Fibroblast of lung (primary cell): ENCODE results near the gene TMEM266. TPM values are rescaled to one million over a fixed set of nuclear protein-coding genes. Genes with fewer than 3 reads are reported as not detected.

Experiments
- DNase-seq, 2 donors: peaks; one replicate each; pipeline versions ENCODE4 v3.0.0 to v3.0.0-alpha.2; 2010; ENCODE audit warnings: low read depth in 2 of 2
- H2AFZ ChIP-seq: 2 replicates; pipeline ENCODE4 v1.5.1; 2012; ENCODE audit warnings: low read length, control low read depth, inconsistent platforms
- H3K27ac ChIP-seq: 2 replicates; pipeline ENCODE4 v1.5.1; 2011; ENCODE audit warnings: low read length, control low read depth; ENCODE audit not compliant: insufficient read depth
- H3K27me3 ChIP-seq: 2 replicates; pipeline ENCODE4 v1.5.1; 2011; ENCODE audit warnings: mild to moderate bottlenecking, low read length; ENCODE audit not compliant: control insufficient read depth, insufficient read depth
- H3K36me3 ChIP-seq: 2 replicates; pipeline ENCODE4 v1.5.1; 2011; ENCODE audit warnings: low read length; ENCODE audit not compliant: control insufficient read depth, insufficient read depth
- H3K4me1 ChIP-seq: 2 replicates; pipeline ENCODE4 v1.5.1; 2011; ENCODE audit warnings: low read length; ENCODE audit not compliant: control insufficient read depth, insufficient read depth; ENCODE audit errors: extremely low read depth
- H3K4me2 ChIP-seq: 2 replicates; pipeline ENCODE4 v1.5.1; 2011; ENCODE audit warnings: low read length, control low read depth; ENCODE audit not compliant: insufficient read depth; ENCODE audit errors: extremely low read depth
- H3K4me3 ChIP-seq, 4 experiments: fragments of 200-600 bp in 1 of 4; sonication (generic) in 1 of 4; replicated peaks in 1 of 4; 2 replicates each; pipeline ENCODE4 v1.5.1; 2011 to 2016; ENCODE audit warnings: low read length in 4 of 4, low read depth in 3 of 4, mild to moderate bottlenecking in 3 of 4, control low read depth in 2 of 4, inconsistent platforms in 1 of 4, mixed read lengths in 1 of 4; ENCODE audit not compliant: insufficient read depth in 1 of 4; ENCODE audit errors: control extremely low read depth in 1 of 4
- H3K79me2 ChIP-seq: 2 replicates; pipeline ENCODE4 v1.5.1; 2012; ENCODE audit warnings: mild to moderate bottlenecking, low read length, inconsistent platforms; ENCODE audit not compliant: control insufficient read depth, insufficient read depth
- H3K9ac ChIP-seq: 2 replicates; pipeline ENCODE4 v1.5.1; 2011; ENCODE audit warnings: mild to moderate bottlenecking, low read length, control low read depth; ENCODE audit not compliant: insufficient read depth
- H3K9me3 ChIP-seq: 2 replicates; pipeline ENCODE4 v1.5.1; 2012; ENCODE audit warnings: low read depth, low read length; ENCODE audit not compliant: control insufficient read depth, insufficient read depth
- H4K20me1 ChIP-seq: 2 replicates; pipeline ENCODE4 v1.5.1; 2011; ENCODE audit warnings: low read length; ENCODE audit not compliant: control insufficient read depth, insufficient read depth; ENCODE audit errors: extremely low read depth
- EZH2 ChIP-seq: IDR thresholded peaks from 2 replicates; pipeline ENCODE4 v1.5.1; 2012; ENCODE audit warnings: low read length, control low read depth, mild to moderate bottlenecking; ENCODE audit errors: missing control alignments
- polyA plus RNA-seq, 2 donors: library from polyadenylated mRNA; depleted of rRNA in 1 of 2; stranded (reverse) in 1 of 2; unstranded in 1 of 2; fragments of >200 nt; gene quantifications; 2 replicates each; pipeline ENCODE4 v1.2.1, GENCODE V29; 2011 to 2012; ENCODE audit warnings: missing spikeins in 1 of 2
- total RNA-seq: library from RNA; depleted of rRNA; stranded (reverse); fragments of >200 nt; gene quantifications from 2 replicates; pipeline ENCODE4 v1.2.1, GENCODE V29; 2014
- TF ChIP-seq, protein P1 (sequence below), 2 donors: IDR thresholded peaks in 1 of 2; conservative IDR thresholded peaks in 1 of 2; 1 replicate in 1 of 2; 2 replicates in 1 of 2; pipeline ENCODE4 v1.5.1; 2011 to 2012; ENCODE audit warnings: low read length in 2 of 2, control low read depth in 1 of 2, inconsistent platforms in 1 of 2, low read depth in 1 of 2, mild to moderate bottlenecking in 1 of 2

Gene TMEM266
- total and polyA plus RNA-seq, 2 donors (not counting 1 experiment from before 2014, with no cell fraction given): 0.09 to 0.33 TPM

DNA sequence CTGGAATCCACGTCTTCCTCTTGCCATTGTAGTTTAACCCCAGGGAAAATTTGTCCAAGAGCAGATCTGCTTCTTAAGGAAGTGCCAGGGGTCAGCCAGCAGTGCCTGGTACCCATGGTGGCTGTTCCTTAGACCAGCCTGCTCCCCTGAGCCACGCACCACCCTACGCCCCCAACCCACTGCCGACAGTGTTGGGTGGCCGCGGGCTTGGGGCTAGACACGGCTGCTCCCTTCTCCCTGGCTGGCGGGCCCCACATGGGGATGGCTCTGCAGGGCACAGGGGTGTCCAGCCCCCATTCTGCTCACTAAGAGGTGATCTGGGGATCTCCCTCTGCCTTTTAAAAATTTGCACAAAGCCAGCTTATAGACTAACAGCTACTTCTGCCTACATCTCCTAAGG lies 104.8 kb downstream of the TMEM266 start:
- no peak overlapping the region for H3K9ac ChIP-seq
- H3K36me3 ChIP-seq: no peaks in the 10 kb centered on the region
- H3K4me1 ChIP-seq: peaks cover 5% of the 10 kb centered on the region
- no peaks in the 10 kb centered on the region for H3K79me2 ChIP-seq
- TF ChIP-seq EZH2: no peak
- TF ChIP-seq, protein P1, sequence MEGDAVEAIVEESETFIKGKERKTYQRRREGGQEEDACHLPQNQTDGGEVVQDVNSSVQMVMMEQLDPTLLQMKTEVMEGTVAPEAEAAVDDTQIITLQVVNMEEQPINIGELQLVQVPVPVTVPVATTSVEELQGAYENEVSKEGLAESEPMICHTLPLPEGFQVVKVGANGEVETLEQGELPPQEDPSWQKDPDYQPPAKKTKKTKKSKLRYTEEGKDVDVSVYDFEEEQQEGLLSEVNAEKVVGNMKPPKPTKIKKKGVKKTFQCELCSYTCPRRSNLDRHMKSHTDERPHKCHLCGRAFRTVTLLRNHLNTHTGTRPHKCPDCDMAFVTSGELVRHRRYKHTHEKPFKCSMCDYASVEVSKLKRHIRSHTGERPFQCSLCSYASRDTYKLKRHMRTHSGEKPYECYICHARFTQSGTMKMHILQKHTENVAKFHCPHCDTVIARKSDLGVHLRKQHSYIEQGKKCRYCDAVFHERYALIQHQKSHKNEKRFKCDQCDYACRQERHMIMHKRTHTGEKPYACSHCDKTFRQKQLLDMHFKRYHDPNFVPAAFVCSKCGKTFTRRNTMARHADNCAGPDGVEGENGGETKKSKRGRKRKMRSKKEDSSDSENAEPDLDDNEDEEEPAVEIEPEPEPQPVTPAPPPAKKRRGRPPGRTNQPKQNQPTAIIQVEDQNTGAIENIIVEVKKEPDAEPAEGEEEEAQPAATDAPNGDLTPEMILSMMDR (conservative IDR thresholded peaks at IDR 0.05 in 1 of 2, IDR thresholded peaks at IDR 0.05 in 1 of 2; ENCODE audit: low read depth in 1 of 2, low read length in 2 of 2): no peak
- H2AFZ ChIP-seq: no peak overlapping the region
- H4K20me1 ChIP-seq: no peaks in the 10 kb centered on the region
- H3K9me3 ChIP-seq: no peaks in the 10 kb centered on the region
- peaks cover 2% of the 10 kb centered on the region for H3K27me3 ChIP-seq
- H3K4me3 ChIP-seq: no peak overlapping the region
- no peak overlapping the region for H3K4me2 ChIP-seq
- H3K27ac ChIP-seq: no peak overlapping the region
- DNase-seq: no peak

- H3K4me1 ChIP-seq: peaks cover 10% of the 10 kb centered on the region
Observed at GRCh38 chr15:76165951-76166350, 106.2 kb downstream of the TMEM266 start.

DNA sequence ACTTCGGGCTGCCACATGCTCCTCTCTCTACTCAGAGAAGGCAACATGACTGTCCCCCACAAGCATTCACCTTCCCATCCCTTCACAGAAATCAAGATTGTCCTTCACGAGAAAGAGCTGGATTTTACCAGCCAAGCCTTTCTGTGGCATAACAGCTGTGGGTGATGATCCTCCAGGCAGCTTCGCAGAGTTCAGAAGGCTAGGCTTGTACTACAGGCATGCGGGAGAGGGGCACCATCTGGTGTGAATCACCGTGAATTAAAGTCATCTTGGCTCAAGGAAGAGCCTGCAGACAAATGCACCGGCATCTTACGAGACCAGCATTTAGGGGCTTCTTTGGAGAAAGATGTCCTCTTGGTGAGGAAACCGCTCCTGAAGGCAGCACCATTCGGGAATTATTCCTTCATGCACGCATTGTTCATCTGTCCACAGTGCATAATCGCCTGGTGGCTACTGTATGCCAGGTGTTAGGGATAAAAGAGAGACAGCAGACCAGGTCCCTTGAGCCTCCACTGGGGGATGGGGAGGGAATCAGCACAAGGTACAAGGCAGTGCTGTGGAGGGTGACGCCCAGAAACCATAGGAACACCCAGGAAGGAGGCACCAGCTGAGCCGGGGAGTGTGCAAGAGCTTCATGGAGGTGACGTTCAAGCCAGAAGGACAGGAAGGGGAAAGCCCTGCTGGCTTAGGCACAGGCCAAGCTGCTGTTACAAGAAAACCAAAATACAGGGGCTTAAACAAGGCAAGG lies 108.6 kb downstream of the TMEM266 start:
- DNase-seq: no peak

More at GRCh38 chr15:76165951-76166350, 106.2 kb downstream of the TMEM266 start:
- Histone ChIP-seq H3K4me2 (no peak overlapping the region), H3K9ac (no peak overlapping the region), H3K27ac (no peak overlapping the region), H3K36me3 (no peaks in the 10 kb centered on the region), H3K27me3 (no peaks in the 10 kb centered on the region), H3K9me3 (no peaks in the 10 kb centered on the region), H2AFZ (no peak overlapping the region), H4K20me1 (no peaks in the 10 kb centered on the region), H3K79me2 (no peaks in the 10 kb centered on the region), H3K4me3 (no peak overlapping the region)
- no peak for DNase-seq
- no peak for TF ChIP-seq EZH2
- TF ChIP-seq, protein P1 (conservative IDR thresholded peaks at IDR 0.05 in 1 of 2, IDR thresholded peaks at IDR 0.05 in 1 of 2; ENCODE audit: low read depth in 1 of 2, low read length in 2 of 2): no peak

More for the DNA sequence above, 108.6 kb downstream of the TMEM266 start:
- Histone ChIP-seq H3K27me3 (no peaks in the 10 kb centered on the region), H3K9me3 (no peaks in the 10 kb centered on the region), H2AFZ (no peak overlapping the region), H3K27ac (no peak overlapping the region), H3K79me2 (no peaks in the 10 kb centered on the region), H3K4me3 (no peak overlapping the region), H4K20me1 (no peaks in the 10 kb centered on the region), H3K4me2 (no peak overlapping the region), H3K4me1 (peaks cover 5% of the 10 kb centered on the region), H3K36me3 (no peaks in the 10 kb centered on the region), H3K9ac (no peak overlapping the region)
- no peak for TF ChIP-seq EZH2
- TF ChIP-seq, protein P1 (conservative IDR thresholded peaks at IDR 0.05 in 1 of 2, IDR thresholded peaks at IDR 0.05 in 1 of 2; ENCODE audit: low read depth in 1 of 2, low read length in 2 of 2): no peak
